AG08396 (cell line): ENCODE results near the gene PAGE4.

Experiments used
- DNase-seq: peaks from one replicate; pipeline ENCODE4 v3.0.0; 2012; ENCODE audit warnings: low spot score, mixed read lengths

PAGE4 gene

DNA sequence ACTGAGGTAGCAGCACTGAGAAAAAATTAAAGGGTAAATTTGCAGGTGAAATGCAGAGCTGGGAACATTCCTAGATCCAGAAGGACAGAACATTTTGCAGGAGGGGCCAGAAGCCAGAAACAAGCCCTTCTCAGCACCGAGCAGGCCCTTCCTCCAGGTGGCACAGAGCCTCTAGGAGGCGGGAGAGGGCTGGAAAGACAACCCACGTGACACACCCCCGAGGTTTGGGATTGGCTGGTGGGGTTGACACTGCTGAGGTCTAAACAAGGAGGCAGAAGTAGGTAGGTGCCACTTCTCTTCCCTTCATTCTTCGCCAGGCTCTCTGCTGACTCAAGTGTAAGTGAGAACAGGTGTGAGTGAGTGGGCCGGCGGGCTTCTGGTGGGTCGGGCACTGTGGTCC is at the start of gene PAGE4:
PAGE4 (plus strand) TSS at position 288 of the 400 bp plus-strand sequence. CDS start 1,126 bp downstream, outside the sequence.
- DNase-seq = no peak

GRCh38 chrX:49784747-49785280 is 44.3 kb upstream of the PAGE4 start:
- DNase-seq = no peak

DNA sequence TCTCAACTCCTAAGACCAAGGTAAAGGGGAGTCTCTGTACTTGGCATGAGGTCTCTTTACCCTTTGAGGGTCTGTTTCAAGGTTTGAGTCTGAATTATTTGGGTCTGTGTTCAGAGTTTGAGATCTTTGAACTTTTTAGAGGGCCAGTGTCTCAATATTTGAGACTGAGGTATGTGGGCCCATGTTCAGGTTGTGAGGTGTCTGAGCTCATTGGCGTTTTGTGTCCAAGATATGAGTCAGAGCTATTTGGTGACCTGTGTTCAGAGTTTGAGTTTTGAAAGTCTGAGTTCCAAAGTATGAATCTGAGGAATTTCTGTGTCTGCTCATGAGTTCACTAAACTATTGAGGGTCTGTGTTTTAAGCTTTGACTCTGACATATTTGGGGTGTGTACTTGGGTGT is 36.7 kb upstream of the PAGE4 start:
- no peak for DNase-seq

DNA sequence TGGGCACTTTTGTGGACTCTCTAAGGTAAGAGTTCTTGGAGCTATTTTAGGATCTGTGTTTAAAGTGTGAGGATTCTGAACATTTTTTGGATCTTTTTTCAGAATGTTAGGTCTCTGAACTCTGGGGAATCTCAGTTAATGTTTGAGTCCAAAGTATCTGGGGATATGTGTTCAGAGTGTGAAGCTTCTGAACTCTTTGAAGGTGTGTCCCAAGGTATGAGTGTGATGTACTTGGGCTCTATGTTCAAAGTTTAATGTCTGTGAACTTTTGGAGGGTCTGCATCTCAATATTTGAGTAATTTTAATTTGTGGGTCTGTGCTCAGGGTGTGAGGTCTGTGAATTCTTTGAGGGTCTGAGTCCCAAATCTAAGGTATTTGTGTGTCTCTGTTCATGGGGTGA is 35.4 kb upstream of the PAGE4 start:
- DNase-seq = no peak

GRCh38 chrX:49799828-49800227 is 29.3 kb upstream of the PAGE4 start:
- DNase-seq = no peak

DNA sequence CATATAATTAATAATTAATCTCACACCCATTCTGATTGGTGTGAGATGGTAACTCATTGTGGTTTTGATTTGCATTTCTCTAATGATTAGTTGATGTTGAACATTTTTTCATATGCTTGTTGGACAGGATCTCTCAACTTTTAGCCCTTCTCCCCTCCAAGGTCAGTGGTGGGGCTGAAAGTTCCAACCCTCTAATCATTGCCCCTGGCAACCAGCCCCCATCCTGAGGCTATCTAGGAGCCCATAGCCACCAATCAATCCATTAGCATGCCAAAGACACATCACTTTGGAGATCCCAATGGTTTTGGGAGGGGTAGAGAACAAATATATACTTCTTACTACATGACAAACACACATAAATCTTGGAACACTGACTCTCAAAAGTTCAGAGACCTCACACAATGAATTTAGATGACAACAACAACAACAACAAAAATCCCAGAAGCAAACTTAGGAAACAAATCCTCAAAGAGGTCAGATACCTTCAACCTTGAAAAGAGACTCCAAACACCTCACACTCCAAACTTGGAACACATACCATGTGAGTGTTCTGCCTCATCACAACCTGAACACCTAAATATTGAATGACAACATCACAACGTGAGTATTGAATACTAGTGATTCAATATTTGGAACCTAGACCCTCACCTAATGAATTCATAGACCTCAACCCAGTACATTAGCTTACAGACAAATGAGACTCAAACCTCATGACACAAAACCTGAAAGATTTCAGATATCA is 19.0 kb upstream of the PAGE4 start:
- no peak for DNase-seq

DNA sequence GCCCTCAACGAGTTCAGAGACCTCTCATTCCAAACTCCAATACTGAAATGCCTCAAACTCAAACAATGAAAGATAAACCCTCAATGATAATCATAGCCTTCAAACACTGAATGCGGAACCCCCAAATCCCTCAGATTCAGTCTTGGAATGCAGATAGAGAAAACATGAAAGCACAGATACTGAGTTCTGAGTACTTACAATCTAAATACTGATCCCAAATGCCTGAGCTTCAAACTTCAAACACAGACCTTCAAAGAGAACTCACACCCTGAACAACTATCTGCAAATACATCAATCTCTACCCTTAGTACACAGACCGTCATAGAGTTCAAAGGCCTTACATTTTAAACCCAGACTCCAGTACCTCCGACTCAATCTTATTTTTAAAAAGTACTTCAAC is 16.9 kb upstream of the PAGE4 start:
- no peak for DNase-seq

- no peak for DNase-seq
Measured at GRCh38 chrX:49816435-49816834, 12.7 kb upstream of the PAGE4 start.

DNA sequence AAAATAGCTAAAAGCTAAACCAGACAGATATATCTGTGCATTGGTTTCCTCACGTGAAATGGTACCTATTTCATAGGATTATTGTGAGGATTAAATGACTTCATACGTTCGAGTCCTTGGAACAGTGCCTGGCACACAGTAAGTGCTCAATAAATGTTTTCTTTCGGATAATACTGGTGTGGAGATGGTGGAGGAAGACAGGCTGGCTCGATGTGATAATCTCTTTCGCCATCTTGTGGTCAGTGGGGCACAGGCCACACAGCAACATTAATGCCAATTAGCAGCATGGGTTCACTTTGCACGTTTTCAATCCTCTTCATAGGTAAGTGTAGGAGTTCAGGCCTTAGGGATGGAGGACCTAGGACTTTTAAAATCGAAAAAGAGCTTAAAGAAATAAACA is 9.3 kb downstream of the PAGE4 start:
- peak; percentile 38 for DNase-seq

- DNase-seq = peak; percentile 34
Measured at GRCh38 chrX:49840679-49841078, 11.6 kb downstream of the PAGE4 start.

DNA sequence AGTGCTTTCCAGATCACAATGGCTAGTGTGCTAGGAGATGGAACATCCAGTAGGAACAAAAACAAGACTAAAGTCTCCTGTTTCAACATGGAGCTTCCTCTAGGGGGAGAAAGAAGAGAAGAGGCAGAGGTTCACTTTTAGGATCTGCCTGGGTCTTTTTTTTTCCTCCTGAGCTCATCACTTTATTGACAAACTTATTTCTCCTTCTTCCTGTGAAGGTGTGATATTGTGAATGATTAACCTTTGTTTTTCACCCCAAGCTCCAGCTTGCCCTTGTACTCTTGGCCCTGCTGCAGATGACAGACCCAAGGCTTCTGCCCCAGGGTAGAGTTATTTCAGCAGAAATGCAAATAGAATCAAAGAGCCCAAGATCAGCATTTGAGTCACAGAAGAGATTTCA is 13.5 kb downstream of the PAGE4 start:
- no peak for DNase-seq

GRCh38 chrX:49844611-49845010 is 15.5 kb downstream of the PAGE4 start:
- DNase-seq = no peak

GRCh38 chrX:49845701-49846403 is 16.7 kb downstream of the PAGE4 start:
- DNase-seq = no peak

- DNase-seq = no peak
Measured at GRCh38 chrX:49846522-49846921, 17.4 kb downstream of the PAGE4 start.

GRCh38 chrX:49848275-49848674 is 19.2 kb downstream of the PAGE4 start:
- DNase-seq = no peak

GRCh38 chrX:49850028-49850427 is 20.9 kb downstream of the PAGE4 start:
- DNase-seq = no peak

- DNase-seq = no peak
Measured at GRCh38 chrX:49853661-49854060, 24.6 kb downstream of the PAGE4 start.

DNA sequence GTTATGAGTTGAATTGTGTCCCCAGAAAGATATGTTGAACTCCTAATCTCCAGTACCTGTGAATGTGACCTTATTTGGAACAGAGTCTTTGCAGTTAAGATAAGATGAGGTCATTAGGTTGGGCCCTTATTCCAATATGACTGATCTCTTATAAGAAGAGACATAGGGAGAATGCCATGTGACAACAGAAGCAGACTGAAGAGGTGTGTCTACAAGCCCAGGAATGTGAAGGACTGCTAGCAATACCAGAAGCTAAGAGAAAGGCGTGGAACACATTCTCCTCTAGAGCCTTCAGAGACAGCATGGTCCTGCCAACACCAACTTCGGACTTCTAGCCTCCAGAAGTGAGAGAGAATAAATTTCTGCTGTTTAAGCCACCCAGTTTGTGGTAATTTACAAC is 27.7 kb downstream of the PAGE4 start:
- DNase-seq = no peak

DNA sequence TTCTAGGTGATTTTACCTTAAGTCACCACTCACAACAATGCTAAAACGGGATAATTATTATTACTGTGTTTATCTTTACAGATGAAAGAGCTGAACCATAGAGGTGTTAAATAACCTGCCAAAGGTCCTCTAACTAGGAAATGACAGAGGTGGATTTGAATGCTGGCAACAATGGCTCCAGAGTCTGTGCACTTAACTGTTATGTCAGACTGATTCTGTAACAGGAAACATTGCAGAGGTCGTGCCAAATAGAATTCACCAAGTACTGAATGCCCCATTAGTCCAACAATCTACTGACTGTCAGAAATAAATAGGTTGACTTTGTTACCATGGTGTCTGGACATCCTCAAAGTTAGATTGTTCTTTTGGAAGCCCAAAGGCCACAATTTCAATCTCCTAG is 29.2 kb downstream of the PAGE4 start:
- DNase-seq = no peak

GRCh38 chrX:49859491-49859890 is 30.4 kb downstream of the PAGE4 start:
- DNase-seq = no peak

DNA sequence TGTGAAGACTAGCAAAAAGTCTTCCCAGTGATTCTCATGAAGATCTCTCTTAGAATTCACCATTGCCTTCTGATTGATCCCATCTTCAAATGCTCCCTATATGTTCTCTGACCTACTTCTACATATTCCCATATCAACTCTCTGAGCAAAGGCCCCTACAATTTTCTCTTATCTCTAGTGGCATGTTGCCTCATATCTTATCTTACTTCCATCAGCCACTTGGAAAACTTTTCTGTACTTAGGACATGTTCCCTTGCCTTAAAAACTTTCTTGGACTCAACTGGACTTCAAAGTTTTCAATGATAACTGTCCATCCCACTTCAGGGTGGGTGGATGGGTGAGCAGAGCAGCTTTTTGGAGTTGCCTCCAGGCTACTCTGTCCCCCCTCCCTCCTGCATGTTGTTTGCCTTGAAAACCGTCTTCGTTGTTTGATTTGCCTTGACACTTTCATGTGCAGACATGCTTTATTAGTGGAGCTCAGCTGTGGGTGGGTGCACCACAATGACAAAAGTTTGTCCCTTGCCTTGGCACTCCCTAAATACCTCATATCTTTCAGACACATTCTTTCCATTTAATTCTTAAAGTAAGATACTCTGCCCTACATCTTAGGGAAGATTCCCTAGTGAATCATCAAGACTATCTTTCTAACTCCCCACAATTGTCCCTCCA is 31.9 kb downstream of the PAGE4 start:
- DNase-seq = no peak

DNA sequence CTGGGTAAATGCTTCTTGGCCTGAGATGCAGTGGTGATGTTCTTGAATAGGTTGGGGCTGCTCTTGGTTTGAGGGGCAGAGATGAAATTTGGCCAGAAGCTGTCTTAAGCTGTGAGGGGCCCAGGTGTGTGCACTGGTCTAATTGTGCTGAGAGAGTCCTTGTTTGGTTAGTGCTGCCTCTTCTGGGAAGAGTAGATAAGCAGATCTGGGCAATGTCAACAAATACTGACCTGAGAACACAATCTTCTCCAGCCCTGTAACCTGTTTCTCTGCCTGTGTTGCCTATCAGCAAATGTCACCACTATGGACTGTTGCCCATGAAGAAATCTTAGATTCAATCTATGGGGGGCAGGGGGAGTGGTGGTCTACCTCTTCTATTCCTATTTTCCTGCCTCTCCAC is 33.0 kb downstream of the PAGE4 start:
- DNase-seq = no peak

- DNase-seq = no peak
Measured at GRCh38 chrX:49868739-49869138, 39.6 kb downstream of the PAGE4 start.
